GM23338 (cell line): Measurements from ENCODE around the gene CNTN5. TPM values are rescaled to one million over a fixed set of nuclear protein-coding genes. Genes with fewer than 3 reads are reported as not detected.

Experiments
- ATAC-seq: fragments of 200-7000 bp; cut with Tn5 transposase; 3 replicates; pipeline ENCODE4 v1.9.1; 2020
- DNase-seq: peaks from one replicate; pipeline ENCODE4 v3.0.0-alpha.2; 2015; ENCODE audit warnings: low spot score
- H2AFZ ChIP-seq: fragments of 200-600 bp; sonication (generic); 2 replicates; pipeline ENCODE4 v1.8.0; 2016; ENCODE audit warnings: antibody characterized with exemption, mild to moderate bottlenecking, moderate library complexity
- H3F3A ChIP-seq: fragments of 200-600 bp; sonication (generic); replicated peaks from 2 replicates; pipeline ENCODE4 v1.8.0; 2017; ENCODE audit warnings: antibody characterized with exemption, mixed run types, low read depth
- H3K27ac ChIP-seq: fragments of 200-600 bp; sonication (generic); 2 replicates; pipeline ENCODE4 v1.6.1; 2016; ENCODE audit warnings: low read depth
- H3K27me3 ChIP-seq: fragments of 200-600 bp; sonication (generic); 2 replicates; pipeline ENCODE4 v1.8.0; 2016; ENCODE audit warnings: mild to moderate bottlenecking, mixed run types, moderate library complexity; ENCODE audit not compliant: insufficient read depth
- H3K36me3 ChIP-seq: fragments of 200-600 bp; sonication (generic); 2 replicates; pipeline ENCODE4 v1.8.0; 2016; ENCODE audit warnings: mild to moderate bottlenecking; ENCODE audit not compliant: insufficient read depth
- H3K4me1 ChIP-seq: fragments of 200-600 bp; sonication (generic); 2 replicates; pipeline ENCODE4 v1.8.0; 2016; ENCODE audit warnings: mild to moderate bottlenecking, moderate library complexity; ENCODE audit not compliant: insufficient read depth
- H3K4me2 ChIP-seq: fragments of 200-600 bp; sonication (generic); 2 replicates; pipeline ENCODE4 v1.7.1; 2017; ENCODE audit warnings: mixed run types
- H3K4me3 ChIP-seq: fragments of 200-600 bp; sonication (generic); 2 replicates; pipeline ENCODE4 v1.6.1; 2016; ENCODE audit warnings: mixed run types
- H3K79me2 ChIP-seq: fragments of 200-600 bp; sonication (generic); replicated peaks from 2 replicates; pipeline ENCODE4 v1.8.0; 2017; ENCODE audit warnings: mild to moderate bottlenecking; ENCODE audit not compliant: insufficient read depth
- H3K9me2 ChIP-seq: fragments of 200-600 bp; sonication (generic); 2 replicates; pipeline ENCODE4 v1.8.0; 2017; ENCODE audit not compliant: insufficient read depth
- H4K20me1 ChIP-seq: fragments of 200-600 bp; sonication (generic); replicated peaks from 2 replicates; pipeline ENCODE4 v1.8.0; 2017; ENCODE audit warnings: mild to moderate bottlenecking; ENCODE audit not compliant: insufficient read depth
- H3K27ac Mint-ChIP-seq: 2 replicates; pipeline ENCODE4 v1.8.0; 2020; ENCODE audit warnings: inconsistent platforms, mild to moderate bottlenecking, moderate library complexity, mixed read lengths
- H3K27me3 Mint-ChIP-seq: 3 replicates; pipeline ENCODE4 v1.8.0; 2022; ENCODE audit warnings: low read depth, mild to moderate bottlenecking, moderate library complexity, mixed read lengths, inconsistent platforms; ENCODE audit not compliant: insufficient read depth, poor library complexity
- H3K36me3 Mint-ChIP-seq: 3 replicates; pipeline ENCODE4 v1.8.0; 2021; ENCODE audit warnings: low read depth, mild to moderate bottlenecking, inconsistent platforms, moderate library complexity, mixed read lengths
- H3K4me1 Mint-ChIP-seq: 3 replicates; pipeline ENCODE4 v1.8.0; 2020; ENCODE audit warnings: mild to moderate bottlenecking, inconsistent platforms, mixed read lengths
- H3K4me3 Mint-ChIP-seq: 3 replicates; pipeline ENCODE4 v1.8.0; 2021; ENCODE audit warnings: moderate library complexity, mild to moderate bottlenecking, inconsistent platforms, mixed read lengths
- H3K9me3 Mint-ChIP-seq: 3 replicates; pipeline ENCODE4 v1.8.0; 2020; ENCODE audit warnings: moderate library complexity, mild to moderate bottlenecking, inconsistent platforms, mixed read lengths
- CREB1 ChIP-seq: fragments of 250-450 bp; sonication (Bioruptor Pico); IDR thresholded peaks from 2 replicates; pipeline ENCODE4 v1.5.0; 2020; ENCODE audit warnings: low read depth, mild to moderate bottlenecking, moderate library complexity
- CTCF ChIP-seq, 2 experiments: fragments of 200-600 bp in 1 of 2; sonication (generic) in 1 of 2; conservative IDR thresholded peaks; 2 replicates each; pipeline versions ENCODE4 v1.5.1 to v1.6.1; 2016 to 2017; ENCODE audit warnings: antibody characterized with exemption in 2 of 2, low read depth in 2 of 2, mild to moderate bottlenecking in 2 of 2, moderate library complexity in 1 of 2
- ETS1 ChIP-seq: IDR thresholded peaks from 2 replicates; pipeline ENCODE4 v1.6.1; 2016; ENCODE audit warnings: antibody characterized with exemption
- EZH2 ChIP-seq: fragments of 200-600 bp; sonication (generic); IDR thresholded peaks from one replicate; pipeline ENCODE4 v1.8.0; 2017; ENCODE audit warnings: antibody characterized with exemption, mild to moderate bottlenecking, low read depth; ENCODE audit not compliant: unreplicated experiment
- EZH2phosphoT487 ChIP-seq: fragments of 200-600 bp; sonication (generic); IDR thresholded peaks from one replicate; pipeline ENCODE4 v1.8.1; 2018; ENCODE audit warnings: antibody characterized with exemption; ENCODE audit not compliant: unreplicated experiment
- JUNB ChIP-seq: IDR thresholded peaks from one replicate; pipeline ENCODE4 v1.6.1; 2016; ENCODE audit warnings: antibody characterized with exemption; ENCODE audit not compliant: unreplicated experiment
- NANOG ChIP-seq: IDR thresholded peaks from 2 replicates; pipeline ENCODE4 v1.6.1; 2016; ENCODE audit warnings: antibody characterized with exemption, borderline replicate concordance
- POLR2AphosphoS5 ChIP-seq: IDR thresholded peaks from 2 replicates; pipeline ENCODE4 v1.6.1; 2016; ENCODE audit warnings: antibody characterized with exemption, low read depth
- REST ChIP-seq: IDR thresholded peaks from one replicate; pipeline ENCODE4 v1.6.1; 2018; ENCODE audit warnings: antibody characterized with exemption; ENCODE audit not compliant: unreplicated experiment
- STAT1 ChIP-seq: IDR thresholded peaks from one replicate; pipeline ENCODE4 v1.6.1; 2016; ENCODE audit warnings: antibody characterized with exemption; ENCODE audit not compliant: unreplicated experiment
- ZNF114 ChIP-seq: fragments of 250-450 bp; sonication (Bioruptor Pico); IDR thresholded peaks from 2 replicates; pipeline ENCODE4 v1.5.0; 2020; ENCODE audit warnings: mild to moderate bottlenecking, moderate library complexity
- ZNF331 ChIP-seq: fragments of 250-450 bp; sonication (Bioruptor Pico); IDR thresholded peaks from 2 replicates; pipeline ENCODE4 v1.5.0; 2020; ENCODE audit warnings: low read depth, mild to moderate bottlenecking, moderate library complexity
- ZNF462 ChIP-seq: fragments of 250-450 bp; sonication (Bioruptor Pico); IDR thresholded peaks from 2 replicates; pipeline ENCODE4 v1.5.0; 2020; ENCODE audit warnings: mild to moderate bottlenecking, moderate library complexity
- polyA plus RNA-seq: library from polyadenylated mRNA; unstranded; fragments of >200 nt; fragmentation: Nextera tagmentation; extraction: Ambion mirVana; gene quantifications from 2 replicates; pipeline ENCODE4 v1.2.1, GENCODE V29; 2016
- total RNA-seq: library from RNA; depleted of rRNA; stranded (reverse); fragments of >200 nt; shearing (Covaris generic); gene quantifications from 2 replicates; pipeline ENCODE4 v1.2.3, GENCODE V29; 2014

Gene CNTN5
- total and polyA plus RNA-seq, 2 experiments from 2014 or later: not detected

- TF ChIP-seq ZNF331 (CRISPR knock-in tag): no peak
- TF ChIP-seq STAT1: no peak
- TF ChIP-seq ZNF114: no peak
- TF ChIP-seq CREB1 (CRISPR knock-in tag): no peak
- TF ChIP-seq JUNB: no peak
- no peak for TF ChIP-seq REST
- no peak for TF ChIP-seq POLR2AphosphoS5
- no peak for TF ChIP-seq ZNF462 (CRISPR knock-in tag)
- TF ChIP-seq ETS1: no peak
- no peak for TF ChIP-seq CTCF (conservative IDR thresholded peaks at IDR 0.05; ENCODE audit: low read depth in 2 of 2)
- TF ChIP-seq EZH2: no peak
- TF ChIP-seq NANOG: no peak
- no peak for TF ChIP-seq EZH2phosphoT487
- H3K9me2 ChIP-seq: no peaks in the 10 kb centered on the region
- no peaks in the 10 kb centered on the region for H3F3A ChIP-seq
- no peak overlapping the region for H3K4me2 ChIP-seq
- no peaks in the 10 kb centered on the region for H3K27me3 Mint-ChIP-seq
- H3K4me3 Mint-ChIP-seq: no peak overlapping the region
- H3K4me3 ChIP-seq: no peak overlapping the region
- no peaks in the 10 kb centered on the region for H3K79me2 ChIP-seq
- no peaks in the 10 kb centered on the region for H3K4me1 ChIP-seq
- H3K27ac Mint-ChIP-seq: no peak overlapping the region
- DNase-seq: no peak
- no peaks in the 10 kb centered on the region for H3K9me3 Mint-ChIP-seq
- ATAC-seq: no peak
- no peak overlapping the region for H3K27ac ChIP-seq
- no peaks in the 10 kb centered on the region for H3K36me3 Mint-ChIP-seq
- no peaks in the 10 kb centered on the region for H3K36me3 ChIP-seq
- no peaks in the 10 kb centered on the region for H4K20me1 ChIP-seq
- no peak overlapping the region for H2AFZ ChIP-seq
- H3K4me1 Mint-ChIP-seq: no peaks in the 10 kb centered on the region
- no peaks in the 10 kb centered on the region for H3K27me3 ChIP-seq
Observed at GRCh38 chr11:99682171-99682570, 661.4 kb downstream of the CNTN5 start.
